ENCODE data around the gene TRAF6.

GRCh38 chr11:36459046-36459445 is 51.0 kb downstream of the TRAF6 start:
- TF ChIP-seq POLR2A (IDR thresholded peaks at IDR 0.05) (no peak), CTCF (IDR thresholded peaks at IDR 0.05) (no peak), EP300 (IDR thresholded peaks at IDR 0.05) (no peak)

All from upper lobe of left lung (tissue), 4 donors.